H9 (cell line): ENCODE data around the gene CHD9. TPM values are rescaled to one million over a fixed set of nuclear protein-coding genes. Genes with fewer than 3 reads are reported as not detected.

ENCODE experiments used
- DNase-seq: peaks from one replicate; pipeline ENCODE4 v3.0.0-alpha.2; 2017
- H2AFZ ChIP-seq: one replicate; pipeline ENCODE4 v1.6.1; 2013; ENCODE audit warnings: mild to moderate bottlenecking, low read length, control low read depth, moderate library complexity
- H2AK5ac ChIP-seq: 2 replicates; pipeline ENCODE4 v1.6.1; 2013; ENCODE audit warnings: low read length, control low read depth, mixed read lengths; ENCODE audit not compliant: insufficient read length
- H2BK120ac ChIP-seq: one replicate; pipeline ENCODE4 v1.6.1; 2013; ENCODE audit warnings: low read depth, mild to moderate bottlenecking, low read length, control low read depth, inconsistent platforms; ENCODE audit not compliant: poor library complexity, severe bottlenecking
- H2BK12ac ChIP-seq: 2 replicates; pipeline ENCODE4 v1.6.1; 2013; ENCODE audit warnings: low read length, control low read depth, mixed read lengths, low read depth; ENCODE audit not compliant: insufficient read length
- H2BK15ac ChIP-seq: 2 replicates; pipeline ENCODE4 v1.6.1; 2013; ENCODE audit warnings: low read depth, low read length, control low read depth
- H2BK20ac ChIP-seq: one replicate; pipeline ENCODE4 v1.6.1; 2013; ENCODE audit warnings: low read depth, mild to moderate bottlenecking, low read length, control low read depth, inconsistent platforms; ENCODE audit not compliant: poor library complexity, severe bottlenecking
- H2BK5ac ChIP-seq: 2 replicates; pipeline ENCODE4 v1.6.1; 2013; ENCODE audit warnings: low read length, control low read depth, mixed read lengths; ENCODE audit not compliant: insufficient read length
- H3K14ac ChIP-seq: 2 replicates; pipeline ENCODE4 v1.6.1; 2013; ENCODE audit warnings: low read length, control low read depth; ENCODE audit not compliant: insufficient read depth
- H3K18ac ChIP-seq: 2 replicates; pipeline ENCODE4 v1.6.1; 2013; ENCODE audit warnings: low read depth, mild to moderate bottlenecking, mixed read lengths, low read length, control low read depth; ENCODE audit not compliant: insufficient read length
- H3K23ac ChIP-seq: 2 replicates; pipeline ENCODE4 v1.6.1; 2013; ENCODE audit warnings: low read length, control low read depth, mixed read lengths, low read depth; ENCODE audit not compliant: insufficient read length
- H3K23me2 ChIP-seq: 2 replicates; pipeline ENCODE4 v1.6.1; 2013; ENCODE audit warnings: low read depth, mild to moderate bottlenecking, mixed read lengths, low read length, control low read depth; ENCODE audit not compliant: insufficient read length, poor library complexity, severe bottlenecking
- H3K27ac ChIP-seq: 2 replicates; pipeline ENCODE4 v1.5.1; 2013; ENCODE audit warnings: low read length, control low read depth, mixed read lengths, low read depth; ENCODE audit not compliant: insufficient read length
- H3K27me3 ChIP-seq: 2 replicates; pipeline ENCODE4 v1.6.1; 2013; ENCODE audit warnings: low read length, control low read depth, inconsistent platforms; ENCODE audit not compliant: insufficient read depth
- H3K4ac ChIP-seq: 2 replicates; pipeline ENCODE4 v1.6.1; 2013; ENCODE audit warnings: low read depth, mild to moderate bottlenecking, control low read depth, inconsistent platforms, low read length, moderate library complexity
- H3K4me1 ChIP-seq: 2 replicates; pipeline ENCODE4 v1.6.1; 2013; ENCODE audit warnings: low read length, control low read depth, inconsistent platforms; ENCODE audit not compliant: insufficient read depth
- H3K4me2 ChIP-seq: 2 replicates; pipeline ENCODE4 v1.6.1; 2013; ENCODE audit warnings: low read length, control low read depth, mixed read lengths; ENCODE audit not compliant: insufficient read length, insufficient read depth
- H3K56ac ChIP-seq: 2 replicates; pipeline ENCODE4 v1.6.1; 2013; ENCODE audit warnings: low read depth, mild to moderate bottlenecking, mixed read lengths, low read length, control low read depth; ENCODE audit not compliant: insufficient read length
- H3K79me1 ChIP-seq: 2 replicates; pipeline ENCODE4 v1.6.1; 2013; ENCODE audit warnings: low read depth, mild to moderate bottlenecking, moderate library complexity, low read length, control low read depth, inconsistent platforms; ENCODE audit not compliant: insufficient read depth, poor library complexity, severe bottlenecking
- H3K79me2 ChIP-seq: 2 replicates; pipeline ENCODE4 v1.6.1; 2013; ENCODE audit warnings: low read length, control low read depth, inconsistent platforms; ENCODE audit not compliant: insufficient read depth
- H3K9ac ChIP-seq: 2 replicates; pipeline ENCODE4 v1.6.1; 2013; ENCODE audit warnings: low read length, control low read depth, mixed read lengths; ENCODE audit not compliant: insufficient read length; ENCODE audit errors: extremely low read depth
- H3K9me3 ChIP-seq: one replicate; pipeline ENCODE4 v1.6.1; 2013; ENCODE audit warnings: low read depth, low read length, inconsistent platforms; ENCODE audit not compliant: control insufficient read depth
- H3T11ph ChIP-seq: one replicate; pipeline ENCODE4 v1.6.1; 2013; ENCODE audit warnings: mild to moderate bottlenecking, low read length, control low read depth, inconsistent platforms
- H4K20me1 ChIP-seq: one replicate; pipeline ENCODE4 v1.6.1; 2013; ENCODE audit not compliant: control insufficient read depth, insufficient read length, insufficient read depth
- H4K5ac ChIP-seq: 2 replicates; pipeline ENCODE4 v1.6.1; 2013; ENCODE audit warnings: low read depth, mild to moderate bottlenecking, mixed read lengths, low read length, control low read depth; ENCODE audit not compliant: insufficient read length
- H4K8ac ChIP-seq: replicated peaks from 2 replicates; pipeline ENCODE4 v1.6.1; 2013; ENCODE audit warnings: low read length, control low read depth, mixed read lengths, low read depth; ENCODE audit not compliant: insufficient read length
- H4K91ac ChIP-seq: 2 replicates; pipeline ENCODE4 v1.6.1; 2013; ENCODE audit warnings: low read depth, mild to moderate bottlenecking, moderate library complexity, mixed read lengths, low read length, control low read depth; ENCODE audit not compliant: insufficient read length
- H3K27ac Mint-ChIP-seq, 3 experiments: 2 replicates in 2 of 3; 3 replicates in 1 of 3; pipeline ENCODE4 v1.8.0; 2020 to 2021; ENCODE audit warnings: mixed read lengths in 3 of 3, mild to moderate bottlenecking in 1 of 3, moderate library complexity in 1 of 3
- H3K27me3 Mint-ChIP-seq: 2 replicates; pipeline ENCODE4 v1.8.0; 2021; ENCODE audit warnings: low read depth, mild to moderate bottlenecking, moderate library complexity, mixed read lengths
- H3K36me3 Mint-ChIP-seq, 3 experiments: 2 replicates in 2 of 3; 3 replicates in 1 of 3; pipeline ENCODE4 v1.8.0; 2020 to 2021; ENCODE audit warnings: low read depth in 3 of 3, mixed read lengths in 3 of 3; ENCODE audit not compliant: insufficient read depth in 1 of 3
- H3K4me1 Mint-ChIP-seq, 2 experiments: 2 replicates each; pipeline ENCODE4 v1.8.0; 2020; ENCODE audit warnings: mixed read lengths in 2 of 2
- H3K4me3 Mint-ChIP-seq, 2 experiments: 2 replicates in 1 of 2; 3 replicates in 1 of 2; pipeline ENCODE4 v1.8.0; 2020 to 2021; ENCODE audit warnings: mild to moderate bottlenecking in 2 of 2, mixed read lengths in 2 of 2, moderate library complexity in 1 of 2
- H3K9me3 Mint-ChIP-seq, 2 experiments: 2 replicates in 1 of 2; 3 replicates in 1 of 2; pipeline ENCODE4 v1.8.0; 2020; ENCODE audit warnings: mild to moderate bottlenecking in 2 of 2, mixed read lengths in 2 of 2, moderate library complexity in 1 of 2
- CTCF ChIP-seq: fragments of 200-600 bp; sonication (generic); conservative IDR thresholded peaks from 3 replicates; pipeline ENCODE4 v1.8.0; 2021; ENCODE audit warnings: antibody characterized with exemption, mild to moderate bottlenecking
- WGBS: extraction: QIAGEN DNeasy Blood & Tissue Kit; methylation state at CpG from one replicate; pipeline ENCODE4 v1.1.7; 2013; ENCODE audit warnings: missing lambda C conversion rate, low lambda C conversion rate, mixed read lengths; ENCODE audit not compliant: insufficient read length; ENCODE audit errors: extremely low coverage; 5-methylcytosine and 5-hydroxymethylcytosine counted together
- total RNA-seq: library from RNA; stranded (reverse); gene quantifications from 2 replicates; pipeline ENCODE4 v1.2.1, GENCODE V29; 2021

The CHD9 gene
- total RNA-seq, 1 experiment from 2014 or later = 46.2 TPM

DNA sequence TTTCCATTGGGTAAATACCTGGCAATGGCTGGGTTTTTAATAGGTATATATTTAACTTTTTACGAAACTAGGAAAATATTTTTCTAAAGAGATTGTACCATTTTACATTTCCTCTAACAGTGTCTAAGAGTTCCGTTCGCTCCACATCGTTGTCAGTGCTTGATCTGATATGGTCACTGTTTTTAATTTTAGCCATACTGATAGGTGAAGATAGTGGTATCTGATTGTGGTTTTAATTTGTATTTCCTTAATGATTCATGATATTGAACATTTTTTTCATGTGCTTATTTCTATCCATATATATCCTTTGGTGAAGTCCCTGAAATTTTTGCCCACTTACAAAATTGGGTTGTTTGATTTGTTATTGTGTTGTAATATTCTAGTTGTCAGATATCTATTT, 117.7 kb downstream of the CHD9 start:
- no peak overlapping the region for H3K23ac ChIP-seq
- no peak overlapping the region for H3K4me2 ChIP-seq
- H3K27me3 ChIP-seq = no peaks in the 10 kb centered on the region
- Mint-ChIP-seq H3K4me3 (no peak overlapping the region), H3K36me3 (no peaks in the 10 kb centered on the region; a peak in 2 of 7 replicates), H3K9me3 (no peaks in the 10 kb centered on the region), H3K27ac (no peak overlapping the region), H3K27me3 (no peaks in the 10 kb centered on the region), H3K4me1 (no peaks in the 10 kb centered on the region)
- H4K20me1 ChIP-seq = no peaks in the 10 kb centered on the region
- H3K23me2 ChIP-seq = no peaks in the 10 kb centered on the region
- no peak for TF ChIP-seq CTCF
- H4K91ac ChIP-seq = no peak overlapping the region
- no peaks in the 10 kb centered on the region for H3K9me3 ChIP-seq
- no peak overlapping the region for H2BK5ac ChIP-seq
- no peak overlapping the region for H3K4ac ChIP-seq
- H2AFZ ChIP-seq = no peak overlapping the region
- no peak overlapping the region for H2BK120ac ChIP-seq
- H3T11ph ChIP-seq = no peak overlapping the region
- H4K8ac ChIP-seq = no peak overlapping the region
- no peak for DNase-seq
- H3K79me1 ChIP-seq = no peaks in the 10 kb centered on the region
- H2BK15ac ChIP-seq = no peak overlapping the region
- no peak overlapping the region for H2AK5ac ChIP-seq
- H3K56ac ChIP-seq = no peak overlapping the region
- no peak overlapping the region for H3K14ac ChIP-seq
- no peak overlapping the region for H3K9ac ChIP-seq
- no peaks in the 10 kb centered on the region for H3K4me1 ChIP-seq
- H3K79me2 ChIP-seq = no peaks in the 10 kb centered on the region
- no peak overlapping the region for H3K27ac ChIP-seq
- no peak overlapping the region for H3K18ac ChIP-seq
- H2BK20ac ChIP-seq = no peak overlapping the region
- no peak overlapping the region for H4K5ac ChIP-seq
- no CpG with 5 or more reads among the region's 4 CpGs for WGBS
- H2BK12ac ChIP-seq = no peak overlapping the region
